PC-3 (cell line): ENCODE measurements around the gene C2CD3. TPM values are rescaled to one million over a fixed set of nuclear protein-coding genes. Genes with fewer than 3 reads are reported as not detected.

Experiments used
- ATAC-seq: fragments of 200-7000 bp; cut with Tn5 transposase; 2 replicates; pipeline ENCODE4 v1.9.1; 2020; ENCODE audit warnings: mild to moderate bottlenecking, moderate library complexity
- BruUV-seq: library from RNA; stranded (reverse); fragments of 400-500 nt; replicated peaks from 2 replicates; lab custom pipeline; 2021; lab: Mats Ljungman, UMichigan
- CTCF ChIA-PET: fragments of 300-600 bp; sonication (Branson Sonifier 250); formaldehyde crosslinking; loops from one replicate; lab custom pipeline; 2022; ENCODE audit warnings: antibody characterized with exemption; lab: Charles Lee
- POLR2A ChIA-PET: fragments of 300-600 bp; sonication (Branson Sonifier 250); formaldehyde crosslinking; loops from one replicate; lab custom pipeline; 2022; ENCODE audit warnings: antibody characterized with exemption; ENCODE audit not compliant: unreplicated experiment; lab: Charles Lee
- DNase-seq: peaks from one replicate; pipeline ENCODE4 v3.0.0-alpha.2; 2015
- H2AFZ ChIP-seq: fragments of 300-600 bp; sonication (generic); 2 replicates; pipeline ENCODE4 v1.6.0; 2016; ENCODE audit warnings: antibody characterized with exemption, low read length
- H3F3A ChIP-seq: fragments of 300-600 bp; sonication (generic); one replicate; pipeline ENCODE4 v1.6.0; 2017; ENCODE audit warnings: antibody characterized with exemption, low read length, control low read depth, mild to moderate bottlenecking; ENCODE audit not compliant: unreplicated experiment
- H3K27ac ChIP-seq: fragments of 300-600 bp; sonication (generic); 2 replicates; pipeline ENCODE4 v1.5.1; 2016; ENCODE audit warnings: mild to moderate bottlenecking, low read length
- H3K27me3 ChIP-seq: fragments of 300-600 bp; sonication (generic); 2 replicates; pipeline ENCODE4 v1.6.1; 2016; ENCODE audit warnings: low read length, mixed read lengths
- H3K36me3 ChIP-seq: fragments of 300-600 bp; sonication (generic); 2 replicates; pipeline ENCODE4 v1.6.1; 2016; ENCODE audit warnings: low read depth, mixed run types, low read length, mixed read lengths
- H3K4me1 ChIP-seq: fragments of 300-600 bp; sonication (generic); 2 replicates; pipeline ENCODE4 v1.5.1; 2016; ENCODE audit warnings: low read length; ENCODE audit not compliant: insufficient read depth
- H3K4me2 ChIP-seq: fragments of 300-600 bp; sonication (generic); 2 replicates; pipeline ENCODE4 v1.6.0; 2016; ENCODE audit warnings: low read length
- H3K4me3 ChIP-seq: fragments of 300-600 bp; sonication (generic); 2 replicates; pipeline ENCODE4 v1.5.1; 2016; ENCODE audit warnings: mild to moderate bottlenecking, low read length, mixed read lengths
- H3K79me2 ChIP-seq: fragments of 300-600 bp; sonication (generic); 2 replicates; pipeline ENCODE4 v1.6.1; 2017; ENCODE audit warnings: low read length, mixed read lengths
- H3K9ac ChIP-seq: fragments of 300-600 bp; sonication (generic); 2 replicates; pipeline ENCODE4 v1.6.0; 2016; ENCODE audit warnings: mild to moderate bottlenecking, low read length
- H3K9me2 ChIP-seq: fragments of 300-600 bp; sonication (generic); replicated peaks from 2 replicates; pipeline ENCODE4 v1.6.1; 2016; ENCODE audit warnings: mixed run types, low read length, mixed read lengths
- H3K9me3 ChIP-seq: fragments of 300-600 bp; sonication (generic); 2 replicates; pipeline ENCODE4 v1.6.1; 2016; ENCODE audit warnings: low read length, mixed read lengths
- H4K20me1 ChIP-seq: fragments of 300-600 bp; sonication (generic); 2 replicates; pipeline ENCODE4 v1.6.1; 2016; ENCODE audit warnings: low read length, mixed read lengths
- CTCF ChIP-seq: fragments of 300-600 bp; sonication (generic); conservative IDR thresholded peaks from 2 replicates; pipeline ENCODE4 v1.5.1; 2017; ENCODE audit warnings: antibody characterized with exemption, low read depth, mild to moderate bottlenecking, low read length
- EZH2 ChIP-seq: fragments of 300-600 bp; sonication (generic); IDR thresholded peaks from one replicate; pipeline ENCODE4 v1.6.1; 2017; ENCODE audit warnings: antibody characterized with exemption, mild to moderate bottlenecking, low read length; ENCODE audit not compliant: unreplicated experiment
- EZH2phosphoT487 ChIP-seq: fragments of 300-600 bp; sonication (generic); IDR thresholded peaks from 2 replicates; pipeline ENCODE4 v1.6.1; 2018; ENCODE audit warnings: mild to moderate bottlenecking, antibody characterized with exemption, low read length, borderline replicate concordance
- intact Hi-C: fragments of 100-400 bp; cut with micrococcal nuclease; formaldehyde crosslinking; loops from 2 replicates; pipeline ENCODE4 v1.9.0; 2023
- total RNA-seq: library from RNA; depleted of rRNA; stranded (reverse); fragments of >200 nt; gene quantifications from 2 replicates; pipeline ENCODE4 v1.2.3, GENCODE V29; 2014

The C2CD3 gene
- total RNA-seq, 1 experiment from 2014 or later = 27.3 TPM

GRCh38 chr11:74057249-74058151, 113.3 kb downstream of the C2CD3 start:
- H3K4me3 ChIP-seq = no peak overlapping the region
- TF ChIP-seq EZH2phosphoT487 = no peak
- no peak for TF ChIP-seq CTCF
- TF ChIP-seq EZH2 = no peak
- peaks cover 4% of the 10 kb centered on the region; the same call in 1 of the 2 replicates for H3K36me3 ChIP-seq
- H3K9me3 ChIP-seq = no peaks in the 10 kb centered on the region
- H3K9me2 ChIP-seq = no peaks in the 10 kb centered on the region
- ChIA-PET CTCF (no interaction called here), POLR2A (no interaction called here)
- no peaks in the 10 kb centered on the region for H3F3A ChIP-seq
- no TSS peak for BruUV-seq
- no peak overlapping the region for H2AFZ ChIP-seq
- H3K4me2 ChIP-seq = peak overlapping the region; percentile 13
- no peaks in the 10 kb centered on the region for H3K27me3 ChIP-seq
- H3K79me2 ChIP-seq = no peaks in the 10 kb centered on the region
- peaks cover 31% of the 10 kb centered on the region for H3K4me1 ChIP-seq
- no peak overlapping the region for H3K9ac ChIP-seq
- H3K27ac ChIP-seq = peak overlapping the region; percentile 69
- peak; percentile 23 for DNase-seq
- ATAC-seq = peak; percentile 30
- intact Hi-C loops = loop anchor here (2.0 kb wide), 2 partner anchors 13 to 27 kb away; no protein-coding TSS in a partner anchor
- no peaks in the 10 kb centered on the region for H4K20me1 ChIP-seq

- Histone ChIP-seq H3K9me2 (no peaks in the 10 kb centered on the region), H3K27ac (peak overlapping the region; percentile 69), H3K79me2 (no peaks in the 10 kb centered on the region), H3K36me3 (peaks cover 4% of the 10 kb centered on the region; the same call in 1 of the 2 replicates), H3K9ac (peak overlapping the region; percentile 19; the same call in 1 of the 2 replicates), H3F3A (no peaks in the 10 kb centered on the region), H4K20me1 (no peaks in the 10 kb centered on the region), H3K9me3 (no peaks in the 10 kb centered on the region), H3K4me3 (peak overlapping the region; percentile 5; the same call in 1 of the 2 replicates), H2AFZ (no peak overlapping the region), H3K4me1 (peaks cover 31% of the 10 kb centered on the region), H3K27me3 (no peaks in the 10 kb centered on the region), H3K4me2 (peak overlapping the region; percentile 63)
- ChIA-PET POLR2A (interaction anchor here (0.6 kb wide), 2 partner anchors 18 to 20 kb away, joined by 5 to 6 read pairs; no protein-coding TSS in a partner anchor), CTCF (interaction anchor here (0.6 to 1.0 kb wide), 3 partner anchors 20 to 115 kb away, joined by 3 to 5 read pairs (median 3); no protein-coding TSS in a partner anchor)
- DNase-seq = peak; percentile 91
- TF ChIP-seq EZH2phosphoT487 (no peak), CTCF (no peak), EZH2 (no peak)
- ATAC-seq = peak; percentile 99
- intact Hi-C loops = loop anchor here (2.0 kb wide), 2 partner anchors 15 to 29 kb away; no protein-coding TSS in a partner anchor
- BruUV-seq = no TSS peak
Observed at GRCh38 chr11:74055938-74056337, 114.9 kb downstream of the C2CD3 start.
